Stimulated activated CD8-positive, alpha-beta memory T cell treated with anti-CD3 and anti-CD28 coated beads, Interleukin-7, amount 100 ng/mL, for 48 hours (primary cell): ENCODE results near the gene LIME1.

Experiments used
- DNase-seq, 2 donors: peaks; one replicate each; pipeline ENCODE4 v3.0.0-alpha.2; 2020; ENCODE audit warnings: low read depth in 1 of 2; ENCODE audit errors: extremely low read depth in 1 of 2

The LIME1 gene

DNA sequence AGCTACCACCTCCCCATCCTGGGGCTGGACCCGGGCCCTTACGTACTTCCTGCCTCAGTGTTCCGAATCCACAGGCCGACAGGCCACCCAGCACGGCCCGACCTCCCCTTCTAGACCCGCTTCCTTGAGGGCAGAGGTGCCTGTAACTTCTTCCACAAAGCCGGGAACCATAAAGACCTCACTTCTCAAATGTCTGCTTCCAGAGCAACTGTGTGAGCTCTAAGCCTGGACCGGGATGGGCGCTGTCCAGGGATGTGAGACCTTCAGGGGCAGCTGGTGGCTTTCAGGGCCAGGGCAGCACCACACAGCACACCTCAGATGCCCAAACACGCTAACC, 12.4 kb downstream of the LIME1 start:
- no peak for DNase-seq

- DNase-seq = no peak
Measured at GRCh38 chr20:63749597-63750508, 13.4 kb downstream of the LIME1 start.

GRCh38 chr20:63750807-63751470, 14.5 kb downstream of the LIME1 start:
- DNase-seq = no peak

- DNase-seq = no peak
Measured at GRCh38 chr20:63751471-63752271, 15.2 kb downstream of the LIME1 start.

DNA sequence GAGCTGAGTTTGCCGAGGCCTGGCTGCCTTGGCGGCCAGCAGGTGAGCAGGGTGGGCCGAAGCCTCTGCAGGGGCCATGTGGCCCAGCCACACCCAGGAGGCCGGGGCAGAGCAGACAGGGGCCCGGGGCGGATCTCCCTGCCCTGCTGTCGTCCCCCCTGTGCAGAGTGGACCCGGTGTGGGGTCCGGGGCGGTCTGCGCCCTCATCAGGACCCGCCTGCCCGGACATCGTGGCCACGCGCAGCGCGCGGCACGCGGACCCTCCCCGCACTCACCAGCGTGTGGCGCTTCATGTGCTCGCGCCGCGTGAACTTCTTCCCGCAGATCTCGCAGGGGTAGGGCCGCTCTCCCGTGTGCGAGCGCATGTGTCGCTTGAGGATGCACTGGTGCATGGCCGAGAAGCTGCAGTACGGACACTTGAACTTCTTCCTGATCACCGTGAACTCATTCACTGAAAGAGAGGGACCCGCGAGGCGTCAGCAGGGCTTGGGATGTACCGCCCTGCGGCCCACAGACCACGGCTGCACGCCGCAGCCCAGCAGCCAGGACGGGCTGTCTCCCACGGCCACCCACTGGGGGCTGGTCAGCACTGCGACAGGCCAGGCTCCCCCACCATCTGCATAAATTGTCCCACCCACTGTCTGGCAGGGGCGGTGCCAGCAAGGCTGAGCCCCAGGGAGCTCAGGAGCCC, 16.1 kb downstream of the LIME1 start:
- DNase-seq = no peak

- DNase-seq = no peak
Measured at GRCh38 chr20:63753381-63753780, 16.9 kb downstream of the LIME1 start.

DNA sequence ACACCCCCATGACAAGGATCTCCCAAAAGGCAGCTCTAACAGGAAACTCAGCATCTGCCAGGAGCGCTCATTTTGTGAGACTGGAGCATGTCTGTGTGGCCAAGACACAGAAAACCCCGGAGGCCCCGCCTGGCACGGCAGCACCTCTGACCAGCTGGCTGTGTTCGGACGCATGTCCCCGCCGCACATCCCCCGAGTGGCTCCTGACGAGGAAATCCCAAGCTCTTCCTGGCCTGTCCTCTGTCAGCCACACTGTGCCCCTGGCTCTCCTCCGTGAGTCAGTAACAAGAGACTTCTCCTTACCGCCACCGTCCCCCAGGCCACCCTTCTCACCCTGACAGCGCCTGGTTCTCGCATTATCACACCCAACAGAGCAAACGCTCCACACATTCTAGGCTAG, 17.5 kb downstream of the LIME1 start:
- no peak for DNase-seq

DNA sequence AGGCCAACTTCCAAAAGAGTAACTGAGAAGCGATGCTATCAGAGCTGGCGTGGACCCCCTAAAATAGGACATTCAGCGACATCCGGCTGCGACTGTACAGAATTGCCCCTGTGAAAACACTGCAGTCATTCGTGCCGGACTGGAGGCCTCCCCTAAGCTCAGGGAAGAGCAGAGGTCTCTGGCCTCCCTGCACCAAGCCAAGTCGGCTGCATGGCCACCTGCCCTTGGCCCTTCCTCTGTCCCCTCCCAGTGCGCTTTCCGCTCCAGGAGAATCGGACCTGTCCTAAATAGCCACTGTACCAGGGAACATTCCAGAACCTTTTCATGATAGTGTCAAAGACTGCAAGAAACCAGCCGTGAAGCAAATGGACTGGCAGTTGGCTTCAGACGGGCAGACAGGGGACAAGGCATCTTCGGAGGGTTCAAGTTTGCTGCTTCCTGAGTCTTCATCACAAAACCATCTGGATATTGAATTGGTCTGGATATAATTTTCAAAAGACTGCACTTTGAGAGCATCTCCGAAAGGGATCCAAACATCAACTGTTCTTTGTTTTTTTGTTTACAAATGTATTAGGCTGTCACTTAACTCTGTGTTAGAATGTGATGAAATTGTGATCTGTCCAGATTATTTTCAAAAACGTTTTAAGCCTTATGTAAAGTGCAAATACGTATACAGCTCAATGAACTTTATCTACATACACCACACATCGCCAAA, 19.6 kb downstream of the LIME1 start:
- DNase-seq = no peak

DNA sequence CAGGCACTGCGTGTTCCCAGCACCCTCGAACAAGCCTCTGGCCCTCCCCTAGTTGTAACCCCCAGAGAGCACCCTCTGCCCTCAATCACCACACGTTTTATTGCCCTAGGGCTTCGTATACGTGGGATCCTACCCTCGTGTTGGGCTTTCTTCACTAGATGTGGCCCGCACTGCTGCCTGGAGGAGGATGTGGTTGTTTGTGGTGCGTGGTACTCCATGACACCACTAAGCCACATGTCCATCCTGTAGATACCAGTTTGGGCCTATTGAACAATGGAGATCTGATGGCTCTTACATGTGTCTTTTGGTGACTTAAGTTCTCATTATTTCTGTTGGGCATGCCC, 20.2 kb downstream of the LIME1 start:
- no peak for DNase-seq

GRCh38 chr20:63758152-63758551, 21.7 kb downstream of the LIME1 start:
- no peak for DNase-seq

DNA sequence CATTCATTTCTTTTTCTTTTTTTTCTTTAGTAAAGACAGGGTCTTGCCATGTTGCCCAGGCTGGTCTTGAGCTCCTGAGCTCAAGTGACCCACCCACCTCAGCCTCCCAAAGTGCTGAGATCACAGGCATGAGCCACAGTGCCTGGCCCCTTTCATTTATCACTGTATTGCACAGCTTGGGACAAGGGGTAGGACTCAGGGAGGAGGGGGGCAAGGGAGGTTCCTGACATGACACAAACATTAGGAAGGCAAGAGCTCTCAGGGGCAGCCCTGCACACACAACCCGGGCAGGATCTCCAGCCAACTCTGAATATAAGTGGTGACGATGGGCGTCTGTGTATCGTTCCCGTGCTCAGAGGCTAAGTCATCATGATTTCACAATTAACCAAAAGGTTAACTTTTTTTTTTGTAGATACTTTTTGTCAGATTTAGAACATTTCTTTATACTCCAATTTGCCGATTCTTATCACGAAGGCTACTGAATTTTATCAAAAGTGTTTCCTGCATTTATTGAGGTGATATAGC, 23.0 kb downstream of the LIME1 start:
- DNase-seq = no peak

DNA sequence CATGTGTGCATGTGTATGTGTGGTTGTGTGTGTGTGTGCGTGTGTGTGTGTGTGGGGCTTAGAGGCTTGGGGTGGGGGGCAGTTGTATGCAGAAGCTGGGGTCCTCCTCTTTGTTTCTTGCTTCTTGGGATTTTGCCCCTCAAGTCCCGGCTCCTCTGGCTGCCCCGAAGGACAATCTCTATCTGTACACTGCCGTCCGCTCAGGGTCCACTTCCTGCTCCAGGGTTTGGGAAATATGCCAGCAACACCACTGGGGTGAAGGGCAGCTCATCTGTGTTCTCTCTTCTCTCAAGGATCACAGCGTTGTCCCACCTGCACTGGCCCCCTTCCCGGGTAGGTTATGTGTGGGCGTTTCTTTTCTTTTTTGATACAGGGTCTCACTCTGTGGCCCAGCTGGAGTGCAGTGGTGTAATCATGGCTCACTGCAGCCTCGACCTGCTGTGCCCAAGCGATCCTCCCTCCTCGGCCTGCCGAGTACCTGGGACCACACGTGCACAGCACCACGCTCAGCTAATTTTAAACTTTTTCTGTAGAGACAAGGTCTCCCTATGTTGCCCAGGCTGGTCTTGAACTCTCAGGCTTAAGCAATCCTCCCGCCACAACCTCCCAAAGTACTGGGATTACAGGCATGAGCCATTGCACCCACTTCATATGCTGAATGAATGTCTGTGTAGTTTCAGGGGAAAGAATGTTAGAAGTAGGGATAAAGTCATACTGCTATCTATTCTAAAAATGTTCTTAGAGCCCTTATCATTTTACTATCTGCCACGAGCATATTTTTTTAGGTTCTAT, 28.8 kb downstream of the LIME1 start:
- no peak for DNase-seq

- DNase-seq = no peak
Measured at GRCh38 chr20:63765902-63766301, 29.4 kb downstream of the LIME1 start.

GRCh38 chr20:63766695-63767426, 30.4 kb downstream of the LIME1 start:
- no peak for DNase-seq

DNA sequence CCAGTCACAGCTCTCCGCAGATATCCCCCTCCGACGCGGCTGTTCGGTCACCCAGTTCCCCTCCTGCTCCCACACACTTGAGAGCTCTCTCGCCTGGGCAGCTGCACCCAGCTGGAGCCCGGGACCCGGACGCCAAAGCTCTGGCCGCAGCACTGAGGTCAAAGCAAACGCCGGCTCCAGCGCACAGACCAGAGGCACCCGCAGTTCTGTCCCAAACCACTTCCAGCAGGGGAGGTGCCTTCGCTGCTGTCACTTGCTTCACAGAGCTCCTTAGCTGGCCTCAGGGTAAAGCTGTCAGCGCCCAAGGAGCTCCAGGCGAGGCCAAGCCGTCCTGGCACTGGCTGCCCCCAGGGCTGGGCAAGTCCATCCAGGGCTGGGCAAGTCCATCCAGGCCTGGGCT, 31.0 kb downstream of the LIME1 start:
- no peak for DNase-seq

DNA sequence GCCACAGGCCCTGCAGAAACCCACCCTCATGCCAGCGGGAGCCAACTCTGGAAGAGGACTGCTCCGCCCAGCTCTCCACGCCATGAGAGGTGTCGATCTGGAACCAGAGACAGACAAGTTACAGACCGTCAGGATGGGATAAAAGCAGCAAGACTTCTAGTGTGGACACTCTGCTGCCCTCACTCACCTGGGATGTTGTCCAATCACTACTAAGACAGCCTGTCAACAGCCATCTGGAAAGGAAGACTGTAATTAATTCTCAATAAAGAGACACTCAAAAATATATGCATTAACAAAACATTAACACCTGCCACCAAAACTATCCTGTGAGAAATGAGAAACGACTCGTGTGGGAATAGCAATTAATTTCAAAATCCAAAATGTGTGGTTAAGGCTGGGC, 31.4 kb downstream of the LIME1 start:
- DNase-seq = no peak

GRCh38 chr20:63768591-63769515, 32.4 kb downstream of the LIME1 start:
- DNase-seq = no peak
